GM21423 (cell line): ENCODE results near the gene ATP4B.

Experiments used
- ATAC-seq: cut with Tn5 transposase; IDR thresholded peaks from one replicate; pipeline ENCODE4 v1.9.1; 2021; ENCODE audit warnings: mild to moderate bottlenecking, moderate library complexity; ENCODE audit not compliant: unreplicated experiment

Gene ATP4B

GRCh38 chr13:113656831-113657671 is 947 bp downstream of the ATP4B start:
- ATAC-seq = no peak

- ATAC-seq = no peak
These were observed 1.9 kb downstream of the ATP4B start for GRCh38 chr13:113656003-113656588.

- ATAC-seq = no peak
These were observed 2.5 kb downstream of the ATP4B start for GRCh38 chr13:113655346-113656002.

- no peak for ATAC-seq
These were observed 3.2 kb downstream of the ATP4B start for GRCh38 chr13:113654591-113655345.

GRCh38 chr13:113654175-113654560 is 3.8 kb downstream of the ATP4B start:
- no peak for ATAC-seq

- ATAC-seq = no peak
These were observed 4.5 kb downstream of the ATP4B start for GRCh38 chr13:113653264-113654174.

GRCh38 chr13:113652404-113653263 is 5.4 kb downstream of the ATP4B start:
- no peak for ATAC-seq

- no peak for ATAC-seq
These were observed 6.2 kb downstream of the ATP4B start for GRCh38 chr13:113651511-113652403.

- ATAC-seq = no peak
These were observed 7.3 kb downstream of the ATP4B start for GRCh38 chr13:113650731-113651148.

- no peak for ATAC-seq
These were observed 7.7 kb downstream of the ATP4B start for GRCh38 chr13:113650275-113650674.

GRCh38 chr13:113649212-113649611 is 8.8 kb downstream of the ATP4B start:
- no peak for ATAC-seq

- no peak for ATAC-seq
These were observed 9.8 kb downstream of the ATP4B start for GRCh38 chr13:113648216-113648610.

GRCh38 chr13:113647351-113648215 is 10.4 kb downstream of the ATP4B start:
- no peak for ATAC-seq

GRCh38 chr13:113646921-113647340 is 11.1 kb downstream of the ATP4B start:
- ATAC-seq = no peak

- ATAC-seq = no peak
These were observed 11.6 kb downstream of the ATP4B start for GRCh38 chr13:113646376-113646775.

GRCh38 chr13:113645329-113645728 is 12.7 kb downstream of the ATP4B start:
- ATAC-seq = no peak

GRCh38 chr13:113644800-113645199 is 13.2 kb downstream of the ATP4B start:
- no peak for ATAC-seq
